ENCODE data around the gene CGRRF1. TPM values are rescaled to one million over a fixed set of nuclear protein-coding genes. Genes with fewer than 3 reads are reported as not detected.

The CGRRF1 gene
- total RNA-seq, 1 experiment from 2014 or later: 9.1 TPM

DNA sequence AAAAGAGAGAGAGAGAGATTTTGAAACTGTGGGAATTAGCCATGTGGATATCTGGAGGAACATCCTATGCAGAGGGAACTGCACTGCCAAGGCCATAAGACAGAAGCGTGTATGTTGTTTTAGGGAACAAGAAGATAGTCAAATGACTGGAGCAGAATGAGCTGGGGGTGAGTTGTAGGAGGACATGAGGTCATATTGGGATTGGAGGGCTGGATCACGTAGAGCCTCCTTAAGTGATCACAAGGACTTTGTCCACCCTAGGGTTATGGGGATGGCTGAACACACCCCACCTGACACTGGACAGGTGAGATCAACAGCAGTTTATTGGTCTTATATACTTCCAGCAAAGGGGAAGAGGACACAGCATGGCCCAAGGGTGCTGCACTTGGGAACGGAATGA, 8.2 kb upstream of the CGRRF1 start:
- H3K27me3 ChIP-seq (ENCODE audit: control insufficient read depth, insufficient read depth, low read length): no peaks in the 10 kb centered on the region
- no peak overlapping the region for H3K4me3 ChIP-seq (ENCODE audit: insufficient read depth, low read depth, low read length)
- no peak for DNase-seq
- H3K36me3 ChIP-seq (replicated peaks; ENCODE audit: control insufficient read depth, insufficient read depth, low read length): no peaks in the 10 kb centered on the region

DNA sequence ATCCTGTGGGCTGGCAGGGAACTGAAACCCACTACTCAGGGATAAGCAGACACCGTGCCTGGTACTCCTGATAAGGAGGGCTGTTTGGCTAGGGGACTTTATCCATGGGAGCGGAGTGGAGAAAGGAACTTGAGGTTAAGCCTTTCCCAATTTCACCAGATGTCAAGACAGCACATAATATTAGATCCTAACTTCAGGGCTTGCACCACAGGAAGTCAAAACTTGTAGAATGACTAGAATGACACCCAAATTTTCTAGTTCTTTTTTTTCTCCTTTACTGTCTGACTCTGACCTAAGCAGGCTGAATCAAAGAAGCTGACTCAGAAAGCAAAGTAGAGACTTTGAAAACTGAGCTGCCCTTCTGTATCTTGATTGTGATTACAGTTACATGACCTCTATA, 7.1 kb upstream of the CGRRF1 start:
- no peak for DNase-seq
- Histone ChIP-seq H3K4me3 (ENCODE audit: insufficient read depth, low read depth, low read length) (no peak overlapping the region), H3K36me3 (replicated peaks; ENCODE audit: control insufficient read depth, insufficient read depth, low read length) (no peaks in the 10 kb centered on the region), H3K27me3 (ENCODE audit: control insufficient read depth, insufficient read depth, low read length) (no peaks in the 10 kb centered on the region)

DNA sequence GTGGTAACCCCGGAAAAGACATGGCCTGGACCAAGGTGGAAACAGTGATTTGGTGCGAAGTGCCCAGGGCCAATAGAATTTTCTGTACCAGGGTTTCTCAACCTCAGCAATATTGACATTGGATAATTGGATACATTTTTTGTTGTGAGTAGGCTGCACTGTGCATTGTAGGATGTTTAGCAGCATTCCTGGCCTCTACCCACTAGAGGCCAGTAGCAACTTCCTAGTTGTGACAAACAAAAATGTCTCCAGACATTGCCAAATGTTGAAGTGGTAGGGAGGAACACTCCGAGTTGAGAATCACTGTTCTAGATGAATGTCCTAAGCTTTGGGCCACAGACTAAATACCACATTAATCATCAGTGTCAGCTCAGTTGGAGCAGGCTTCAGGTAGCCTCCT, 6.2 kb upstream of the CGRRF1 start:
- no peak for DNase-seq
- H3K4me3 ChIP-seq (ENCODE audit: insufficient read depth, low read depth, low read length): no peak overlapping the region
- H3K36me3 ChIP-seq (replicated peaks; ENCODE audit: control insufficient read depth, insufficient read depth, low read length): no peaks in the 10 kb centered on the region
- H3K27me3 ChIP-seq (ENCODE audit: control insufficient read depth, insufficient read depth, low read length): no peaks in the 10 kb centered on the region

DNA sequence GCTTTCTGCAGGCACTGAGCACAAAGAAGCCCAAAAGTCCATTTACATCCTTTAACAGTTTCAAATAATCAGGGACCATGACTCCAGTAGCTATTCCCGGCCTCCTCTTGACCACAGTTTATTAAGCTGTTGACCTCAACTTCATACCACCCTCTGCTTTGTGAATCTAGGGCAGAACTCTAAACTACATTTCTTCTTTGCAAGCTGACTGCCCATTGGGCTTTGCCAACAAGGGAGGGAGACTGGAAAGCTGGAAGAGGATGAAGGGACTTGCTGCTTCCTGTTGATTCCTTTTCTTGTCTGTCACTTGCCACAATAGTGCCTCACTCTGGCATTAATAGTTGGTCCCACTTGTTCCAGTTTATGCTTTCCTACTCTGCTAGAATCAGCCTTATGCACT, 2.7 kb downstream of the CGRRF1 start:
- no peak for DNase-seq
- H3K4me3 ChIP-seq (ENCODE audit: insufficient read depth, low read depth, low read length): no peak overlapping the region
- H3K36me3 ChIP-seq (replicated peaks; ENCODE audit: control insufficient read depth, insufficient read depth, low read length): peaks cover 1% of the 10 kb centered on the region; the same call in 1 of the 2 replicates
- no peaks in the 10 kb centered on the region for H3K27me3 ChIP-seq (ENCODE audit: control insufficient read depth, insufficient read depth, low read length)

DNA sequence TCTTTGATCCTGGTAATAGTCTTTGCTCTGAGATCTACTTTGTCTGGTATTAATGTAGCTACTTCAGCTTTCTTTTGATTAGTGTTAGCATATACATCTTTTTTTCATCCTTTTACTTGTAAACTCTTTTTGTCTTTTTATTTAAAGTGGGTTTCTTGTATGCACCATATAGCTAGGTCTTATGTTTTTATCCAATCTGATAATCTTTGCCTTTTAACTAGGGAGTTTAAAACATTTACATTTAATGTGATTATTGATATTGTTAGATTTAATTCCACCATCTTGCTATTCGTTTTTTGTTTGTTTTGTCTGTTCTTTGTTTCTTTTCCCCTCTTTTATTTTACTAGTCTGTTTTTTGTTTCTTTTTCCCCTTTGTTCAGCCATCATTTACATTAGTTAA, 6.0 kb downstream of the CGRRF1 start:
- Histone ChIP-seq H3K27me3 (ENCODE audit: control insufficient read depth, insufficient read depth, low read length) (no peaks in the 10 kb centered on the region), H3K36me3 (replicated peaks; ENCODE audit: control insufficient read depth, insufficient read depth, low read length) (peaks cover 1% of the 10 kb centered on the region; the same call in 1 of the 2 replicates), H3K4me3 (ENCODE audit: insufficient read depth, low read depth, low read length) (no peak overlapping the region)
- DNase-seq: no peak

DNA sequence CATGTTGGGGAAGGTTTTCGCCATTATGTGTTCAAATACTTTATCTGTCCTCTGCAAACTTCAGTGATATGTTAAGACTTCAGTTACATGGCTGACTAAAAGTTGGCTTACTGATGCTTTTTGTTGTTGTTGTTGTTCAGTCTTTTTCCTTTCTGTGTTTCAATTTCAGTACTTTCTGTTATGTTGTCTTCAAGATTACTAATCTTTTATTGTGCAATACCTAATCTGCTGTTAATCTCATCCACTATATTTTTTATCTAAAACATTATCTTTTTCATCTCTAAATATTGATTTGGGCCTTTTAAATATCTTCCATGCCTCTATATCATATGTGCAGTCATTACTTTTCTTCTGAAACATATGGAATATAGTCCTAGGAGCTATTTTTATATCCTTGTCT, 7.0 kb downstream of the CGRRF1 start:
- no peak overlapping the region for H3K4me3 ChIP-seq (ENCODE audit: insufficient read depth, low read depth, low read length)
- H3K27me3 ChIP-seq (ENCODE audit: control insufficient read depth, insufficient read depth, low read length): no peaks in the 10 kb centered on the region
- peaks cover 1% of the 10 kb centered on the region; the same call in 1 of the 2 replicates for H3K36me3 ChIP-seq (replicated peaks; ENCODE audit: control insufficient read depth, insufficient read depth, low read length)
- DNase-seq: no peak

DNA sequence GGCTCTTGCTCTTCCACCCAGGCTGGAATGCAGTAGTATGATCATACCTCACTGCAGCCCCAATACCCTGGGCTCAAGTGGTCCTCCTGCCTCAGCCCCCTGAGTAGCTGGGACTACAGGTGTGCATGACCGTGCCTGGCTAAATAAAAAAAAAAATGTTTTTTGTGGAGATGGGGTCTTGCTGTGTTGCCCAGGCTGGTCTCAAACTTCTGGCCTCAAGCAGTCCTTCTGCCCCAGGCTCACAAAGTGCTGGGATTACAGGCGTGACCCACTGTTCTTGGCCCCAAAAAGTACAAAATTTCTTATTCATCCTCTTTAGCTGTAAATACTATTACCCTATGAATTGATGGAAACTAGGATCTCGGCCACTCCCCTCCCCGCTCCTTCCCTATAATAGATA, 14.7 kb downstream of the CGRRF1 start:
- no peaks in the 10 kb centered on the region for H3K27me3 ChIP-seq (ENCODE audit: control insufficient read depth, insufficient read depth, low read length)
- peaks cover 2% of the 10 kb centered on the region for H3K36me3 ChIP-seq (replicated peaks; ENCODE audit: control insufficient read depth, insufficient read depth, low read length)
- DNase-seq: no peak
- no peak overlapping the region for H3K4me3 ChIP-seq (ENCODE audit: insufficient read depth, low read depth, low read length)

DNA sequence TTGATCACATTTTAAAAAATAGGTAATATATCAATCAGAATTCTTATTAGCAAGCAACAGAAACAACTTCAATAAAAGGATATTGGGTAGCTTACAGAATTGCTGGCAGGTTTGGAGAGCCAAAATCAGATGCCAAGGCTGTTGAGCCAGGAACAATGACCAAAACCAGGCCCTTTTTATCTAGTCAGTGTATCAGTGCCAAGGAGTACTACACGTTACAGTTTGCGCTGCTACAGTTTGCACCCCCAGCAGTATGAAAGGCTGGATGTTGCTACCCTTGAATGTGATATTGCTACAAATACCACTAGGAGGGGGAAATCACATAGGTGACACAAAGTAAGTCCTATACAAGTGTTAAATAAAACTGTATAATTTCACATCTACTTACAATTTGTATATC, 19.3 kb downstream of the CGRRF1 start:
- no peak for DNase-seq
- Histone ChIP-seq H3K27me3 (ENCODE audit: control insufficient read depth, insufficient read depth, low read length) (no peaks in the 10 kb centered on the region), H3K36me3 (replicated peaks; ENCODE audit: control insufficient read depth, insufficient read depth, low read length) (peaks cover 2% of the 10 kb centered on the region), H3K4me3 (ENCODE audit: insufficient read depth, low read depth, low read length) (no peak overlapping the region)

DNA sequence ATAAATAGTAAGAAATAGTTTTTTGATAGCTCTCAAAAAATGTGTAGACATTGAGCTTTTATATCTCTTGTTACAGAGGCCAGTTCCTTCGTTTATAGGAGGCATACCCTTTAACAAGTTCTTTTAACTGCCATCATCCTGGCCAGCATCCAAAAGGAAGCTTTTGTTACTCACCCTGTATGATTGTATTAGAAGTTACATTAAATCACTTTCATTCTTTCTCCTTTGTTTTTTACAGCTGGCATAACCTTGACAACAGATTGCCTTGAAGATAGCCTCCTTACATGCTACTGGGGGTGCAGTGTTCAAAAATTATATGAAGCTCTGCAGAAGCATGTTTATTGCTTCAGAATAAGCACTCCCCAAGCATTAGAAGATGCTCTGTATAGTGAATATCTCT, 20.1 kb downstream of the CGRRF1 start:
- H3K4me3 ChIP-seq (ENCODE audit: insufficient read depth, low read depth, low read length): no peak overlapping the region
- no peak for DNase-seq
- no peaks in the 10 kb centered on the region for H3K27me3 ChIP-seq (ENCODE audit: control insufficient read depth, insufficient read depth, low read length)
- peaks cover 2% of the 10 kb centered on the region for H3K36me3 ChIP-seq (replicated peaks; ENCODE audit: control insufficient read depth, insufficient read depth, low read length)

DNA sequence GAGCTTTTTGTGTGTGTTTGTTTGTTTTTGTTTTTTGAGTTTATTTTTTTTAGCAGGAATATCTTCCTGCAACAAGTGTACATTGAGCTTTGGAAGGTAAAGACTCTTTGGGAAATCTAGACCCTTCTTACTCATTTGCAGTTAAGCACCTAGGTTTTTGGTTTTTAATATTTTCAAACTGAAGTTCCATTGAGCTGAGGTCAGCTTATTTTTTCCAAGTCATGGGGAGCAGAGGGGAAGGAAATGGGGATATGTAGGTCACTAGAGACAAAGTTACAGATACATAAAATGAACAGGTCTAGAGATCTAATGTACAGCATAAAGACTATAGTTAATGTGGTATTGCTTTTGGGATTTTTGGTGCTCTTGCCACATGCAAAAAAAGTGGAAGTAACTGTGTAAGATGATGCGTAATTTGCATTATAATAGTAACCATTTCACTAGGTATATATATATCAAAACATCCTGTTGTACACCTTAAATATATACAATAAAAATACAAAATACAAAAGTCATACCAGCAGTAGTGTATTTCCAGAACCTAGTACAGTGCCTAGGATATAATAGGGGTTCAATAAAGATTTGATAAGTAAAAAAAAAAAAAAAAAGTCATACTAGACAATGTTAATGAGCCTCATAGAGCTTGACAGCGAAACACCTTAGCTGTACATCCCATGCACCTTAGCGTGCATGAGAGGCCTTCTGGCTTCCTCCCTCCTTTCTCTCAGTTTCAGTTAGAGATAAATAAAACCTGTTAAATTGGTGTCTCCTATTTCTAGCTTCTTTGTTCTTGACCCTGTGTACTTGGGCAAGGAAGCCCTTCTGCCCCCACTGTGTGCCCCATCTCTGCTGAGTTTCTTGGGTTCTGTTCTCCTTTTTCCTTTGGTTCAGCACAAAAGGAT, 22.7 kb downstream of the CGRRF1 start:
- no peak overlapping the region for H3K4me3 ChIP-seq (ENCODE audit: insufficient read depth, low read depth, low read length)
- H3K27me3 ChIP-seq (ENCODE audit: control insufficient read depth, insufficient read depth, low read length): no peaks in the 10 kb centered on the region
- H3K36me3 ChIP-seq (replicated peaks; ENCODE audit: control insufficient read depth, insufficient read depth, low read length): no peaks in the 10 kb centered on the region; the same call in 1 of the 2 replicates
- no peak for DNase-seq

DNA sequence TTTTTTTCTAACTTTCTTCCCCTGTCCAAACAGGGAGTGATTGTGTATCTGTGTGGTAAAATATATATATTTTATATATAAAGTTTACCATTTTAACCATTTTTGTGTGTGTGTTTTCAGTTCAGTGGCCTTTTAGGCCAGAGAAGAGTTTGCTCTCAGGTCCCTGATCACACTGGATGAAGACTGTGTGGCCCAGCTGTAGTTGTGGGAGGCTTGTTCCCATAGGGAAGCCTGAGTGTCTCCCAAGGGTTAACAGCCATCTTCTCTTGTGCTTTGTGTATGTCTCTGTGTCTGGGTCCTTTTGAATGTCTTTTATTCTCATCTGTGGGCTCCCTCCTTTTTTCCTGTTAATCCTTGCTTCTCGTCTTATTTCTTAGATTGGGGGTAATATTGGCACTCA, 23.4 kb downstream of the CGRRF1 start:
- DNase-seq: no peak
- no peak overlapping the region for H3K4me3 ChIP-seq (ENCODE audit: insufficient read depth, low read depth, low read length)
- H3K27me3 ChIP-seq (ENCODE audit: control insufficient read depth, insufficient read depth, low read length): no peaks in the 10 kb centered on the region
- H3K36me3 ChIP-seq (replicated peaks; ENCODE audit: control insufficient read depth, insufficient read depth, low read length): peaks cover 1% of the 10 kb centered on the region; the same call in 1 of the 2 replicates

DNA sequence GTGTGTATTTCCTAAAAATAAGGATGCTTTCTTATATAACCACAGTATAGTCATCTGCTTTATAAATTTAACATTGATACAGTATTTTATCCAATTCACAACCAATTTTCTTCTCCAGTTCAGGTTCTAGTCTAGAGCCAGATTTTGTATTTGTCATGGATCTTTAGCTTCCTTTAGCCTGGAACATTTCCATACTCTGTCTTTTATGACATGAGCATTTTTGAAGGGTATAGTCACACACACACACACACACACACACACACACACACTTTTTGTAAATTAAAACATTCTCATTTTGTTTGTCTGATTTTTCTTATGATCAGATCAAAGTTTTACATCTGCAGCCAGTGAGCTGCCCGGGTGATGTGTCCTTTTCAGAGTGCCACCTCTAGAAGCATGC, 25.4 kb downstream of the CGRRF1 start:
- Histone ChIP-seq H3K27me3 (ENCODE audit: control insufficient read depth, insufficient read depth, low read length) (no peaks in the 10 kb centered on the region), H3K4me3 (ENCODE audit: insufficient read depth, low read depth, low read length) (no peak overlapping the region), H3K36me3 (replicated peaks; ENCODE audit: control insufficient read depth, insufficient read depth, low read length) (peaks cover 2% of the 10 kb centered on the region; the same call in 1 of the 2 replicates)
- DNase-seq: no peak

DNA sequence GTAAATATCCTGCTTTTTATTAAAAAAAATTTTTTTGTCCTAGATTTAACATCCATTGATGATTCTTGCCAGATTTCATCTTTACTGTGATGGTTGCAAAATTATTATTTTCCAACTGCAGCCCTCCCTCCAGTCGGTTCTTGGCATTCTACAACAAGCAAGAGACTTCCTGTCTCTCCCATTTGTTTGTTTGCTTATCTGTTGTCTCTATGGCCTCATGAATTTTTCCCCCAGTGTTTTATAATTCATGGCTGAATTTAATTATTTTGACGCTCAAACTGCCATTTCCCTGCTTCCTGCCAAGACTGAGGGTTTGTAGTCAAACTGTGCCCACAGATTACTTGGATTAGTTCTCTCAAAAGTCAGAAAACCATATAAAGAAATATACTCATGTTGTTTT, 25.9 kb downstream of the CGRRF1 start:
- no peak for DNase-seq
- peaks cover 2% of the 10 kb centered on the region; the same call in 1 of the 2 replicates for H3K36me3 ChIP-seq (replicated peaks; ENCODE audit: control insufficient read depth, insufficient read depth, low read length)

DNA sequence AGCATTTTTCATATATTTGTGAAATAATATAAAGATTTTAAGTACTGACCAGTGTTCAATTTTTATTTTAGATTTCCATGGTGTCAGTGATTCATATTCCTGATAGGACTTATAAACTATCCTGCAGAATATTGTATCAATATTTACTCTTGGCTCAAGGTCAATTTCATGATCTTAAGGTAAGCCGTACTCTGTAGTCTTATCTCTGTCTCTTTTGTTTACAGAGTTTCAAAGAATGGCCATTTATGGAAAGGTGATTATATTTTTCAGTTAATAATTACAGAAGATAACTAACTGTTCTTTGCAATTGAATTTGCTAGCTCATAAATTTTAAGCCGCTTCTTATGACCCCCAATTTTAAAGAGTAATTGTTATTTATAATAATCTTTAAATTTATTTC, 27.9 kb downstream of the CGRRF1 start:
- DNase-seq: no peak
- no peak overlapping the region for H3K4me3 ChIP-seq (ENCODE audit: insufficient read depth, low read depth, low read length)
- peaks cover 2% of the 10 kb centered on the region; the same call in 1 of the 2 replicates for H3K36me3 ChIP-seq (replicated peaks; ENCODE audit: control insufficient read depth, insufficient read depth, low read length)
- H3K27me3 ChIP-seq (ENCODE audit: control insufficient read depth, insufficient read depth, low read length): no peaks in the 10 kb centered on the region

More for the DNA sequence above, 25.9 kb downstream of the CGRRF1 start:
- Histone ChIP-seq H3K4me3 (ENCODE audit: insufficient read depth, low read depth, low read length) (no peak overlapping the region), H3K27me3 (ENCODE audit: control insufficient read depth, insufficient read depth, low read length) (no peaks in the 10 kb centered on the region)

DNA sequence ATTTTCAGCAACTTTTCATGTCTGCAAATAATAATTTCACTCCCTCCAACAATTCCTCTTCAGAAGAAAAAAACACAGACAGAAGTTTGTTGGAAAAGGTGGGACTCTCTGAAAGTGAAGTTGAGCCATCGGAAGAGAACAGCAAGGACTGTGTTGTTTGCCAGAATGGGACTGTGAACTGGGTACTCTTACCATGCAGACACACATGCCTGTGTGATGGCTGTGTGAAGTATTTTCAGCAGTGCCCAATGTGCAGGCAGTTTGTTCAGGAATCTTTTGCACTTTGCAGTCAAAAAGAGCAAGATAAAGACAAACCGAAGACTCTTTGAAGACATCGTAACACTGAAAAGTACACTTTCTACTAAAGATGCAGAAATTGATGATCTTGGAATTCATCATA, 28.3 kb downstream of the CGRRF1 start:
- Histone ChIP-seq H3K27me3 (ENCODE audit: control insufficient read depth, insufficient read depth, low read length) (no peaks in the 10 kb centered on the region), H3K4me3 (ENCODE audit: insufficient read depth, low read depth, low read length) (no peak overlapping the region), H3K36me3 (replicated peaks; ENCODE audit: control insufficient read depth, insufficient read depth, low read length) (peaks cover 2% of the 10 kb centered on the region; the same call in 1 of the 2 replicates)
- no peak for DNase-seq
